Lower leg skin (tissue), 3 donors: Measurements from ENCODE around the gene SCNN1B.

ENCODE experiments used
- CTCF ChIP-seq, 3 donors: fragments of 450-650 bp; IDR thresholded peaks; one replicate each; pipeline ENCODE4 v1.5.1; 2016; ENCODE audit warnings: antibody characterized with exemption in 3 of 3, mild to moderate bottlenecking in 3 of 3, moderate library complexity in 2 of 3
- POLR2A ChIP-seq, 2 donors: fragments of 450-650 bp; IDR thresholded peaks; one replicate each; pipeline ENCODE4 v1.6.1; 2016 to 2017; ENCODE audit warnings: antibody characterized with exemption in 2 of 2, mild to moderate bottlenecking in 1 of 2, moderate library complexity in 1 of 2

- TF ChIP-seq CTCF (IDR thresholded peaks at IDR 0.05): no peak
- TF ChIP-seq POLR2A (IDR thresholded peaks at IDR 0.05): no peak
Observed at GRCh38 chr16:23343643-23344612, 41.8 kb downstream of the SCNN1B start.
